ENCODE data around the gene SLC38A10. TPM values are rescaled to one million over a fixed set of nuclear protein-coding genes. Genes with fewer than 3 reads are reported as not detected.

Gene SLC38A10
- total RNA-seq, 1 donor from 2014 or later, result 87.3 TPM

GRCh38 chr17:81282876-81283275, 12.2 kb downstream of the SLC38A10 start:
- no peak for DNase-seq

GRCh38 chr17:81282141-81282540, 13.0 kb downstream of the SLC38A10 start:
- Histone ChIP-seq H3K4me1 (peaks cover 27% of the 10 kb centered on the region), H3K36me3 (peaks cover 44% of the 10 kb centered on the region)
- intact Hi-C loops (cut with DNase I), result no loop called here

More at GRCh38 chr17:81282876-81283275, 12.2 kb downstream of the SLC38A10 start:
- no peaks in the 10 kb centered on the region for H3K27me3 ChIP-seq
- H3K36me3 ChIP-seq, result peaks cover 51% of the 10 kb centered on the region
- ATAC-seq, result no peak
- no peak overlapping the region for H3K27ac ChIP-seq
- H3K4me1 ChIP-seq, result peaks cover 29% of the 10 kb centered on the region
- H3K4me3 ChIP-seq, result no peak overlapping the region
- H3K9me3 ChIP-seq, result no peaks in the 10 kb centered on the region
- intact Hi-C loops (cut with DNase I), result no loop called here
- TF ChIP-seq, protein P1, sequence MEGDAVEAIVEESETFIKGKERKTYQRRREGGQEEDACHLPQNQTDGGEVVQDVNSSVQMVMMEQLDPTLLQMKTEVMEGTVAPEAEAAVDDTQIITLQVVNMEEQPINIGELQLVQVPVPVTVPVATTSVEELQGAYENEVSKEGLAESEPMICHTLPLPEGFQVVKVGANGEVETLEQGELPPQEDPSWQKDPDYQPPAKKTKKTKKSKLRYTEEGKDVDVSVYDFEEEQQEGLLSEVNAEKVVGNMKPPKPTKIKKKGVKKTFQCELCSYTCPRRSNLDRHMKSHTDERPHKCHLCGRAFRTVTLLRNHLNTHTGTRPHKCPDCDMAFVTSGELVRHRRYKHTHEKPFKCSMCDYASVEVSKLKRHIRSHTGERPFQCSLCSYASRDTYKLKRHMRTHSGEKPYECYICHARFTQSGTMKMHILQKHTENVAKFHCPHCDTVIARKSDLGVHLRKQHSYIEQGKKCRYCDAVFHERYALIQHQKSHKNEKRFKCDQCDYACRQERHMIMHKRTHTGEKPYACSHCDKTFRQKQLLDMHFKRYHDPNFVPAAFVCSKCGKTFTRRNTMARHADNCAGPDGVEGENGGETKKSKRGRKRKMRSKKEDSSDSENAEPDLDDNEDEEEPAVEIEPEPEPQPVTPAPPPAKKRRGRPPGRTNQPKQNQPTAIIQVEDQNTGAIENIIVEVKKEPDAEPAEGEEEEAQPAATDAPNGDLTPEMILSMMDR (IDR thresholded peaks at IDR 0.05), result no peak

GRCh38 chr17:81280571-81280970, 14.5 kb downstream of the SLC38A10 start:
- Histone ChIP-seq H3K9me3 (no peaks in the 10 kb centered on the region), H3K4me3 (no peak overlapping the region), H3K27ac (no peak overlapping the region), H3K36me3 (peaks cover 57% of the 10 kb centered on the region), H3K4me1 (peaks cover 18% of the 10 kb centered on the region), H3K27me3 (no peaks in the 10 kb centered on the region)
- no peak for DNase-seq
- intact Hi-C loops (cut with DNase I), result no loop called here
- TF ChIP-seq, protein P1 (IDR thresholded peaks at IDR 0.05), result no peak
- no peak for ATAC-seq

More at GRCh38 chr17:81282141-81282540, 13.0 kb downstream of the SLC38A10 start:
- H3K27me3 ChIP-seq, result no peaks in the 10 kb centered on the region
- no peak for DNase-seq
- no peak overlapping the region for H3K4me3 ChIP-seq
- TF ChIP-seq, protein P1 (IDR thresholded peaks at IDR 0.05), result no peak
- ATAC-seq, result no peak
- H3K9me3 ChIP-seq, result no peaks in the 10 kb centered on the region
- no peak overlapping the region for H3K27ac ChIP-seq

DNA sequence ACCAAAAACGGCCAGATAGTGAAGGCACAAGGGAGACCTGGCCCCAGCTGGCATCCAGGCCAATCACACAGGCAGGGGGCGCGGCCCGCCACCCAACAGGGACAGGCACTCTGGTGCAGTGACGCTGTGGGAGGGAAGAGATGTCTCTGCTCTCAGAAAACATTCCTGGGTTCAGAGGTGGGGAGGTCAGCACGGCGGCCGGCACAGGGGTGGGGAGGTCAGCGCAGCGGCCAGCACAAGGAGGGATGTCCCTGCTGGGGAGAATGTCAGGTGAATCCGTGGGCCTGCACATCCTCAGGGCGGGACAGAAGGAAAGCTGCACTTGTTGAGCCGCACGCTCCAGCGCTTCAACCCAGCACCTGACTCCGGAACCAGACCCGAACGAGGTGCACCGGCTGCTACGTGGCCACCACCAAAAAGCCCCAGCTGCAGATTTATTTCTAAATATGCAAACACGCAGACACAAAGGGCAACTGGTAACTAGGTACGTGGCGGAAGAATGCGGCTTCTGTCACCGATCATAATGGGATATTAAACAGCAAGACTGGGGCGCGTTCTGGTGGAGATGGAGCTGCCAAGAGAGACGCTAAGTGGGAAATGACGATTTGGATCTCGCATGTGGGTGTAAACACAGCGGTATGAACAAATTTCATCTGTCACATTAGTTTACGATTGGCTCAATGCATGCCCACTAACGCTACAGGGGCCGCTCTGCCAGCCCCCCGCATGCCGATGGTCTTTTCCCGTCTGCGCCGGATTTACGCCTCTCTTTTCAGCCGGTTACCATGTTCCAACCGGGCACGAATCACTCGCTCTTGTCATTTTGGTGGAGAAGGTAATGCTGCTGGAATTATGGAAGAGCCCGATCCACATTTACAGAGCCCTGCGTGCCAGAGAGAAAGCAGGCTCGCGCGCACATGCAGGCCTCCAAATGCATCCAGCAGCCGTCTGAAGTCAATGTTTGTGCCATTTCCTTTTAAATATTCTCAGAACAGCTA, 15.5 kb downstream of the SLC38A10 start:
- TF ChIP-seq, protein P1 (IDR thresholded peaks at IDR 0.05), result no peak
- DNase-seq (no peak), ATAC-seq (no peak)
- peak overlapping the region; percentile 65 for H3K27ac ChIP-seq
- peaks cover 64% of the 10 kb centered on the region for H3K36me3 ChIP-seq
- no peak overlapping the region for H3K4me3 ChIP-seq
- intact Hi-C loops (cut with DNase I), result no loop called here
- no peaks in the 10 kb centered on the region for H3K9me3 ChIP-seq
- peaks cover 11% of the 10 kb centered on the region for H3K4me1 ChIP-seq
- no peaks in the 10 kb centered on the region for H3K27me3 ChIP-seq

DNA sequence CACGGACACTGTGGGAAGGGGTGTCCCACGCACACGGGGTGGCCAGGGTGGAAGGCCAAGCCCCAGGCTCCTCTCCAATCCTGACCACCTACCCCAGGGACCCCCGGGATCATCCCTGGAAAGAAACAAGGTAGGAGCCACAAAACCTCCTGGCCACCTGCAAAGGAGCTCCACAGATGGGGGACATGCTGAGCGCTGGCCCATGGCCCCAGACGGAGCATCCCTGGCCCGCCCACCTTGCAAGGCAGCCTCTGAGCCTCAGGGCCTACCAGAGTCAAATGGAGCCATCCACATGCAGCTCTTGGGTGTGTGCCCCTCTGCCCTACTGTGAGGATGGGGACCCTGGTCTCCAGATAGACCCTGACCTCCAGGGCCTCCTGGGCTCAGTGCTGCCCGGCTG, 16.3 kb downstream of the SLC38A10 start:
- TF ChIP-seq, protein P1 (IDR thresholded peaks at IDR 0.05), result no peak
- ATAC-seq (no peak), DNase-seq (no peak)
- Histone ChIP-seq H3K27me3 (no peaks in the 10 kb centered on the region), H3K9me3 (no peaks in the 10 kb centered on the region), H3K27ac (peak overlapping the region; percentile 65), H3K4me1 (peaks cover 11% of the 10 kb centered on the region), H3K4me3 (no peak overlapping the region), H3K36me3 (peaks cover 67% of the 10 kb centered on the region)
- intact Hi-C loops (cut with DNase I), result no loop called here

Measured in upper lobe of right lung (tissue), 1 donor.